H9 (cell line): ENCODE measurements around the gene ABL2. TPM values are rescaled to one million over a fixed set of nuclear protein-coding genes. Genes with fewer than 3 reads are reported as not detected.

ENCODE experiments used
- DNase-seq: peaks from one replicate; pipeline ENCODE4 v3.0.0-alpha.2; 2017
- H2AFZ ChIP-seq: one replicate; pipeline ENCODE4 v1.6.1; 2013; ENCODE audit warnings: mild to moderate bottlenecking, low read length, control low read depth, moderate library complexity
- H2AK5ac ChIP-seq: 2 replicates; pipeline ENCODE4 v1.6.1; 2013; ENCODE audit warnings: low read length, control low read depth, mixed read lengths; ENCODE audit not compliant: insufficient read length
- H2BK120ac ChIP-seq: one replicate; pipeline ENCODE4 v1.6.1; 2013; ENCODE audit warnings: low read depth, mild to moderate bottlenecking, low read length, control low read depth, inconsistent platforms; ENCODE audit not compliant: poor library complexity, severe bottlenecking
- H2BK12ac ChIP-seq: 2 replicates; pipeline ENCODE4 v1.6.1; 2013; ENCODE audit warnings: low read length, control low read depth, mixed read lengths, low read depth; ENCODE audit not compliant: insufficient read length
- H2BK15ac ChIP-seq: 2 replicates; pipeline ENCODE4 v1.6.1; 2013; ENCODE audit warnings: low read depth, low read length, control low read depth
- H2BK20ac ChIP-seq: one replicate; pipeline ENCODE4 v1.6.1; 2013; ENCODE audit warnings: low read depth, mild to moderate bottlenecking, low read length, control low read depth, inconsistent platforms; ENCODE audit not compliant: poor library complexity, severe bottlenecking
- H2BK5ac ChIP-seq: 2 replicates; pipeline ENCODE4 v1.6.1; 2013; ENCODE audit warnings: low read length, control low read depth, mixed read lengths; ENCODE audit not compliant: insufficient read length
- H3K14ac ChIP-seq: 2 replicates; pipeline ENCODE4 v1.6.1; 2013; ENCODE audit warnings: low read length, control low read depth; ENCODE audit not compliant: insufficient read depth
- H3K18ac ChIP-seq: 2 replicates; pipeline ENCODE4 v1.6.1; 2013; ENCODE audit warnings: low read depth, mild to moderate bottlenecking, mixed read lengths, low read length, control low read depth; ENCODE audit not compliant: insufficient read length
- H3K23ac ChIP-seq: 2 replicates; pipeline ENCODE4 v1.6.1; 2013; ENCODE audit warnings: low read length, control low read depth, mixed read lengths, low read depth; ENCODE audit not compliant: insufficient read length
- H3K23me2 ChIP-seq: 2 replicates; pipeline ENCODE4 v1.6.1; 2013; ENCODE audit warnings: low read depth, mild to moderate bottlenecking, mixed read lengths, low read length, control low read depth; ENCODE audit not compliant: insufficient read length, poor library complexity, severe bottlenecking
- H3K27ac ChIP-seq: 2 replicates; pipeline ENCODE4 v1.5.1; 2013; ENCODE audit warnings: low read length, control low read depth, mixed read lengths, low read depth; ENCODE audit not compliant: insufficient read length
- H3K27me3 ChIP-seq: 2 replicates; pipeline ENCODE4 v1.6.1; 2013; ENCODE audit warnings: low read length, control low read depth, inconsistent platforms; ENCODE audit not compliant: insufficient read depth
- H3K4ac ChIP-seq: 2 replicates; pipeline ENCODE4 v1.6.1; 2013; ENCODE audit warnings: low read depth, mild to moderate bottlenecking, control low read depth, inconsistent platforms, low read length, moderate library complexity
- H3K4me1 ChIP-seq: 2 replicates; pipeline ENCODE4 v1.6.1; 2013; ENCODE audit warnings: low read length, control low read depth, inconsistent platforms; ENCODE audit not compliant: insufficient read depth
- H3K4me2 ChIP-seq: 2 replicates; pipeline ENCODE4 v1.6.1; 2013; ENCODE audit warnings: low read length, control low read depth, mixed read lengths; ENCODE audit not compliant: insufficient read length, insufficient read depth
- H3K56ac ChIP-seq: 2 replicates; pipeline ENCODE4 v1.6.1; 2013; ENCODE audit warnings: low read depth, mild to moderate bottlenecking, mixed read lengths, low read length, control low read depth; ENCODE audit not compliant: insufficient read length
- H3K79me1 ChIP-seq: 2 replicates; pipeline ENCODE4 v1.6.1; 2013; ENCODE audit warnings: low read depth, mild to moderate bottlenecking, moderate library complexity, low read length, control low read depth, inconsistent platforms; ENCODE audit not compliant: insufficient read depth, poor library complexity, severe bottlenecking
- H3K79me2 ChIP-seq: 2 replicates; pipeline ENCODE4 v1.6.1; 2013; ENCODE audit warnings: low read length, control low read depth, inconsistent platforms; ENCODE audit not compliant: insufficient read depth
- H3K9ac ChIP-seq: 2 replicates; pipeline ENCODE4 v1.6.1; 2013; ENCODE audit warnings: low read length, control low read depth, mixed read lengths; ENCODE audit not compliant: insufficient read length; ENCODE audit errors: extremely low read depth
- H3K9me3 ChIP-seq: one replicate; pipeline ENCODE4 v1.6.1; 2013; ENCODE audit warnings: low read depth, low read length, inconsistent platforms; ENCODE audit not compliant: control insufficient read depth
- H3T11ph ChIP-seq: one replicate; pipeline ENCODE4 v1.6.1; 2013; ENCODE audit warnings: mild to moderate bottlenecking, low read length, control low read depth, inconsistent platforms
- H4K20me1 ChIP-seq: one replicate; pipeline ENCODE4 v1.6.1; 2013; ENCODE audit not compliant: control insufficient read depth, insufficient read length, insufficient read depth
- H4K5ac ChIP-seq: 2 replicates; pipeline ENCODE4 v1.6.1; 2013; ENCODE audit warnings: low read depth, mild to moderate bottlenecking, mixed read lengths, low read length, control low read depth; ENCODE audit not compliant: insufficient read length
- H4K8ac ChIP-seq: replicated peaks from 2 replicates; pipeline ENCODE4 v1.6.1; 2013; ENCODE audit warnings: low read length, control low read depth, mixed read lengths, low read depth; ENCODE audit not compliant: insufficient read length
- H4K91ac ChIP-seq: 2 replicates; pipeline ENCODE4 v1.6.1; 2013; ENCODE audit warnings: low read depth, mild to moderate bottlenecking, moderate library complexity, mixed read lengths, low read length, control low read depth; ENCODE audit not compliant: insufficient read length
- H3K27ac Mint-ChIP-seq, 3 experiments: 2 replicates in 2 of 3; 3 replicates in 1 of 3; pipeline ENCODE4 v1.8.0; 2020 to 2021; ENCODE audit warnings: mixed read lengths in 3 of 3, mild to moderate bottlenecking in 1 of 3, moderate library complexity in 1 of 3
- H3K27me3 Mint-ChIP-seq: 2 replicates; pipeline ENCODE4 v1.8.0; 2021; ENCODE audit warnings: low read depth, mild to moderate bottlenecking, moderate library complexity, mixed read lengths
- H3K36me3 Mint-ChIP-seq, 3 experiments: 2 replicates in 2 of 3; 3 replicates in 1 of 3; pipeline ENCODE4 v1.8.0; 2020 to 2021; ENCODE audit warnings: low read depth in 3 of 3, mixed read lengths in 3 of 3; ENCODE audit not compliant: insufficient read depth in 1 of 3
- H3K4me1 Mint-ChIP-seq, 2 experiments: 2 replicates each; pipeline ENCODE4 v1.8.0; 2020; ENCODE audit warnings: mixed read lengths in 2 of 2
- H3K4me3 Mint-ChIP-seq, 2 experiments: 2 replicates in 1 of 2; 3 replicates in 1 of 2; pipeline ENCODE4 v1.8.0; 2020 to 2021; ENCODE audit warnings: mild to moderate bottlenecking in 2 of 2, mixed read lengths in 2 of 2, moderate library complexity in 1 of 2
- H3K9me3 Mint-ChIP-seq, 2 experiments: 2 replicates in 1 of 2; 3 replicates in 1 of 2; pipeline ENCODE4 v1.8.0; 2020; ENCODE audit warnings: mild to moderate bottlenecking in 2 of 2, mixed read lengths in 2 of 2, moderate library complexity in 1 of 2
- CTCF ChIP-seq: fragments of 200-600 bp; sonication (generic); conservative IDR thresholded peaks from 3 replicates; pipeline ENCODE4 v1.8.0; 2021; ENCODE audit warnings: antibody characterized with exemption, mild to moderate bottlenecking
- WGBS: extraction: QIAGEN DNeasy Blood & Tissue Kit; methylation state at CpG from one replicate; pipeline ENCODE4 v1.1.7; 2013; ENCODE audit warnings: missing lambda C conversion rate, low lambda C conversion rate, mixed read lengths; ENCODE audit not compliant: insufficient read length; ENCODE audit errors: extremely low coverage; 5-methylcytosine and 5-hydroxymethylcytosine counted together
- total RNA-seq: library from RNA; stranded (reverse); gene quantifications from 2 replicates; pipeline ENCODE4 v1.2.1, GENCODE V29; 2021

The ABL2 gene
- total RNA-seq, 1 experiment from 2014 or later, result 21.2 TPM

GRCh38 chr1:179090923-179091322 lies 138.6 kb downstream of the ABL2 start:
- H3K18ac ChIP-seq, result no peak overlapping the region
- H2AFZ ChIP-seq, result no peak overlapping the region
- H3K27ac ChIP-seq, result no peak overlapping the region
- Mint-ChIP-seq H3K4me1 (peaks cover 26 to 29% of the 10 kb centered on the region in 2 experiments), H3K9me3 (no peaks in the 10 kb centered on the region; a peak in 1 of 5 replicates), H3K27ac (peak overlapping the region in 1 of 3 experiments; percentile 42; a peak in 2 of 7 replicates), H3K27me3 (no peaks in the 10 kb centered on the region), H3K4me3 (no peak overlapping the region), H3K36me3 (peaks cover 30 to 66% (median 52%) of the 10 kb centered on the region in 3 experiments; a peak in 6 of 7 replicates)
- peaks cover 10% of the 10 kb centered on the region; the same call in 1 of the 2 replicates for H3K4me1 ChIP-seq
- H2BK20ac ChIP-seq, result no peak overlapping the region
- no CpG with 5 or more reads among the region's 4 CpGs for WGBS
- no peak overlapping the region for H3K23ac ChIP-seq
- H2BK15ac ChIP-seq, result no peak overlapping the region
- H3K27me3 ChIP-seq, result no peaks in the 10 kb centered on the region
- H2AK5ac ChIP-seq, result no peak overlapping the region
- no peaks in the 10 kb centered on the region for H3K9me3 ChIP-seq
- no peak overlapping the region for H3K9ac ChIP-seq
- H3K79me2 ChIP-seq, result no peaks in the 10 kb centered on the region; the same call in 1 of the 2 replicates
- no peaks in the 10 kb centered on the region for H3K79me1 ChIP-seq
- H3K4ac ChIP-seq, result no peak overlapping the region
- H4K91ac ChIP-seq, result no peak overlapping the region
- no peak overlapping the region; the same call in 1 of the 2 replicates for H3K14ac ChIP-seq
- no peak overlapping the region for H2BK5ac ChIP-seq
- no peaks in the 10 kb centered on the region for H4K20me1 ChIP-seq
- H3T11ph ChIP-seq, result no peak overlapping the region
- H3K4me2 ChIP-seq, result no peak overlapping the region
- no peak for TF ChIP-seq CTCF
- no peak overlapping the region for H3K56ac ChIP-seq
- H3K23me2 ChIP-seq, result peaks cover 4% of the 10 kb centered on the region
- no peak overlapping the region for H4K5ac ChIP-seq
- H2BK12ac ChIP-seq, result no peak overlapping the region
- H2BK120ac ChIP-seq, result no peak overlapping the region
- no peak for DNase-seq
- no peak overlapping the region for H4K8ac ChIP-seq
